ENCODE measurements around the gene GALNTL6. TPM values are rescaled to one million over a fixed set of nuclear protein-coding genes. Genes with fewer than 3 reads are reported as not detected.

Gene GALNTL6
- polyA plus RNA-seq, 1 experiment, result not detected

GRCh38 chr4:171875291-171875690, 62.1 kb downstream of the GALNTL6 start:
- POLR2A ChIA-PET, result no interaction called here
- Histone ChIP-seq H3K4me3 (ENCODE audit: low read depth, low read length) (no peak overlapping the region), H3K27me3 (ENCODE audit: control insufficient read depth, insufficient read depth, low read length) (no peaks in the 10 kb centered on the region), H3K27ac (ENCODE audit: low read depth, low read length) (no peak overlapping the region), H3K9me3 (ENCODE audit: control insufficient read depth, insufficient read depth, low read length) (no peaks in the 10 kb centered on the region)
- TF ChIP-seq CTCF (IDR thresholded peaks at IDR 0.05; ENCODE audit: low read depth, low read length), result no peak
- DNase-seq (ENCODE audit: low read depth, low spot score), result no peak
- CTCF ChIA-PET, result no interaction called here

- POLR2A ChIA-PET, result no interaction called here
- H3K4me3 ChIP-seq (ENCODE audit: low read depth, low read length), result no peak overlapping the region
- no peaks in the 10 kb centered on the region for H3K27me3 ChIP-seq (ENCODE audit: control insufficient read depth, insufficient read depth, low read length)
- CTCF ChIA-PET, result no interaction called here
- no peaks in the 10 kb centered on the region for H3K9me3 ChIP-seq (ENCODE audit: control insufficient read depth, insufficient read depth, low read length)
- H3K27ac ChIP-seq (ENCODE audit: low read depth, low read length), result no peak overlapping the region
- TF ChIP-seq CTCF (IDR thresholded peaks at IDR 0.05; ENCODE audit: low read depth, low read length), result no peak
- no peak for DNase-seq (ENCODE audit: low read depth, low spot score)
Measured at GRCh38 chr4:171876636-171877035, 63.4 kb downstream of the GALNTL6 start.

- POLR2A ChIA-PET, result no interaction called here
- H3K27ac ChIP-seq (ENCODE audit: low read depth, low read length), result no peak overlapping the region
- peaks cover 11% of the 10 kb centered on the region for H3K9me3 ChIP-seq (ENCODE audit: control insufficient read depth, insufficient read depth, low read length)
- CTCF ChIA-PET, result no interaction called here
- no peak overlapping the region for H3K4me3 ChIP-seq (ENCODE audit: low read depth, low read length)
- peak; percentile 1 for DNase-seq (ENCODE audit: low read depth, low spot score)
- H3K27me3 ChIP-seq (ENCODE audit: control insufficient read depth, insufficient read depth, low read length), result no peaks in the 10 kb centered on the region
- no peak for TF ChIP-seq CTCF (IDR thresholded peaks at IDR 0.05; ENCODE audit: low read depth, low read length)
Measured at GRCh38 chr4:171880136-171880535, 66.9 kb downstream of the GALNTL6 start.

GRCh38 chr4:171889681-171890080, 76.5 kb downstream of the GALNTL6 start:
- CTCF ChIA-PET, result interaction anchor here (0.6 kb wide), 1 partner anchor 645 kb away, joined by 4 read pairs; no protein-coding TSS in a partner anchor
- H3K27ac ChIP-seq (ENCODE audit: low read depth, low read length), result no peak overlapping the region
- no peak for TF ChIP-seq CTCF (IDR thresholded peaks at IDR 0.05; ENCODE audit: low read depth, low read length)
- POLR2A ChIA-PET, result no interaction called here
- no peaks in the 10 kb centered on the region for H3K27me3 ChIP-seq (ENCODE audit: control insufficient read depth, insufficient read depth, low read length)
- H3K9me3 ChIP-seq (ENCODE audit: control insufficient read depth, insufficient read depth, low read length), result no peaks in the 10 kb centered on the region; the same call in 1 of the 2 replicates
- no peak for DNase-seq (ENCODE audit: low read depth, low spot score)
- no peak overlapping the region for H3K4me3 ChIP-seq (ENCODE audit: low read depth, low read length)

- DNase-seq (ENCODE audit: low read depth, low spot score), result no peak
- no peak for TF ChIP-seq CTCF (IDR thresholded peaks at IDR 0.05; ENCODE audit: low read depth, low read length)
- ChIA-PET POLR2A (no interaction called here), CTCF (no interaction called here)
- no peaks in the 10 kb centered on the region for H3K27me3 ChIP-seq (ENCODE audit: control insufficient read depth, insufficient read depth, low read length)
- no peaks in the 10 kb centered on the region for H3K9me3 ChIP-seq (ENCODE audit: control insufficient read depth, insufficient read depth, low read length)
- H3K4me3 ChIP-seq (ENCODE audit: low read depth, low read length), result no peak overlapping the region
- no peak overlapping the region for H3K27ac ChIP-seq (ENCODE audit: low read depth, low read length)
Measured at GRCh38 chr4:171891038-171891437, 77.8 kb downstream of the GALNTL6 start.
